ENCODE data around the gene ZNF341.
"Not testable (repeated sequence)": the region's sequence is repeated elsewhere in the genome, so short reads cannot be mapped to it uniquely, and the experiment has no call there.

The ZNF341 gene

GRCh38 chr20:33753143-33753542, 21.3 kb downstream of the ZNF341 start:
- ATAC-seq (ENCODE audit: insufficient read depth, low read depth) (no peak), DNase-seq (no peak)
- TF ChIP-seq EZH2 (IDR thresholded peaks at IDR 0.05; ENCODE audit: borderline replicate concordance, low read depth, low read length, severe bottlenecking) = no peak
- no peak for TF ChIP-seq CTCF (IDR thresholded peaks at IDR 0.05; ENCODE audit: borderline replicate concordance, extremely low read depth, low read length, poor library complexity, severe bottlenecking)
- Histone ChIP-seq H4K20me1 (ENCODE audit: insufficient read depth, low read length) (no peaks in the 10 kb centered on the region), H3K4me3 (ENCODE audit: low read depth in 1 of 2, low read length in 2 of 2) (no peak overlapping the region), H3K4me1 (ENCODE audit: insufficient read depth, low read length) (peaks cover 12% of the 10 kb centered on the region), H3K27me3 (ENCODE audit: insufficient read depth, low read length, poor library complexity) (no peaks in the 10 kb centered on the region), H3K4me2 (ENCODE audit: insufficient read depth, low read length) (no peak overlapping the region), H3K36me3 (ENCODE audit: insufficient read depth, low read length) (peaks cover 16% of the 10 kb centered on the region), H3K79me2 (ENCODE audit: insufficient read depth, low read length) (no peaks in the 10 kb centered on the region), H3K27ac (ENCODE audit: low read length) (no peak overlapping the region), H3K9ac (ENCODE audit: low read depth, low read length) (no peak overlapping the region), H2AFZ (ENCODE audit: low read depth, low read length) (no peak overlapping the region), H3K9me3 (ENCODE audit: insufficient read depth, low read length, severe bottlenecking) (peaks cover 6% of the 10 kb centered on the region)

- ATAC-seq (ENCODE audit: insufficient read depth, low read depth) (no peak), DNase-seq (no peak)
- no peak overlapping the region for H3K27ac ChIP-seq (ENCODE audit: low read length)
These were observed 22.0 kb downstream of the ZNF341 start for GRCh38 chr20:33753763-33754162.

GRCh38 chr20:33755936-33756490, 24.2 kb downstream of the ZNF341 start:
- peaks cover 16% of the 10 kb centered on the region for H3K36me3 ChIP-seq (ENCODE audit: insufficient read depth, low read length)
- H3K9me3 ChIP-seq (ENCODE audit: insufficient read depth, low read length, severe bottlenecking); H3K79me2 ChIP-seq (ENCODE audit: insufficient read depth, low read length); H4K20me1 ChIP-seq (ENCODE audit: insufficient read depth, low read length); H3K27me3 ChIP-seq (ENCODE audit: insufficient read depth, low read length, poor library complexity); H3K4me3 ChIP-seq (ENCODE audit: low read depth in 1 of 2, low read length in 2 of 2): not testable (repeated sequence)
- H3K27ac ChIP-seq (ENCODE audit: low read length) = peak overlapping the region; percentile 83
- H3K4me2 ChIP-seq (ENCODE audit: insufficient read depth, low read length) = peak overlapping the region; percentile 41; the same call in 1 of the 2 replicates
- H2AFZ ChIP-seq (ENCODE audit: low read depth, low read length) = peak overlapping the region; percentile 88
- ATAC-seq (ENCODE audit: insufficient read depth, low read depth) (peak; percentile 97), DNase-seq (peak; percentile 74)
- peak overlapping the region; percentile 25; the same call in 1 of the 2 replicates for H3K9ac ChIP-seq (ENCODE audit: low read depth, low read length)
- peaks cover 12% of the 10 kb centered on the region for H3K4me1 ChIP-seq (ENCODE audit: insufficient read depth, low read length)

More at GRCh38 chr20:33753763-33754162, 22.0 kb downstream of the ZNF341 start:
- no peak overlapping the region for H2AFZ ChIP-seq (ENCODE audit: low read depth, low read length)
- H3K4me3 ChIP-seq (ENCODE audit: low read depth in 1 of 2, low read length in 2 of 2) = no peak overlapping the region
- H3K4me1 ChIP-seq (ENCODE audit: insufficient read depth, low read length) = peaks cover 12% of the 10 kb centered on the region
- H4K20me1 ChIP-seq (ENCODE audit: insufficient read depth, low read length) = no peaks in the 10 kb centered on the region
- H3K4me2 ChIP-seq (ENCODE audit: insufficient read depth, low read length) = no peak overlapping the region
- no peak overlapping the region for H3K9ac ChIP-seq (ENCODE audit: low read depth, low read length)
- TF ChIP-seq CTCF (IDR thresholded peaks at IDR 0.05; ENCODE audit: borderline replicate concordance, extremely low read depth, low read length, poor library complexity, severe bottlenecking) (no peak), EZH2 (IDR thresholded peaks at IDR 0.05; ENCODE audit: borderline replicate concordance, low read depth, low read length, severe bottlenecking) (no peak)
- no peaks in the 10 kb centered on the region for H3K27me3 ChIP-seq (ENCODE audit: insufficient read depth, low read length, poor library complexity)
- peaks cover 16% of the 10 kb centered on the region for H3K36me3 ChIP-seq (ENCODE audit: insufficient read depth, low read length)
- peaks cover 6% of the 10 kb centered on the region for H3K9me3 ChIP-seq (ENCODE audit: insufficient read depth, low read length, severe bottlenecking)
- H3K79me2 ChIP-seq (ENCODE audit: insufficient read depth, low read length) = no peaks in the 10 kb centered on the region

- TF ChIP-seq EZH2 (IDR thresholded peaks at IDR 0.05; ENCODE audit: borderline replicate concordance, low read depth, low read length, severe bottlenecking) (no peak), CTCF (IDR thresholded peaks at IDR 0.05; ENCODE audit: borderline replicate concordance, extremely low read depth, low read length, poor library complexity, severe bottlenecking) (no peak)
- Histone ChIP-seq H3K4me3 (ENCODE audit: low read depth in 1 of 2, low read length in 2 of 2) (no peak overlapping the region), H3K9ac (ENCODE audit: low read depth, low read length) (no peak overlapping the region), H3K27me3 (ENCODE audit: insufficient read depth, low read length, poor library complexity) (no peaks in the 10 kb centered on the region), H4K20me1 (ENCODE audit: insufficient read depth, low read length) (no peaks in the 10 kb centered on the region), H2AFZ (ENCODE audit: low read depth, low read length) (peak overlapping the region; percentile 88; the same call in 1 of the 2 replicates), H3K79me2 (ENCODE audit: insufficient read depth, low read length) (no peaks in the 10 kb centered on the region), H3K4me1 (ENCODE audit: insufficient read depth, low read length) (peaks cover 12% of the 10 kb centered on the region), H3K36me3 (ENCODE audit: insufficient read depth, low read length) (peaks cover 16% of the 10 kb centered on the region), H3K9me3 (ENCODE audit: insufficient read depth, low read length, severe bottlenecking) (peaks cover 6% of the 10 kb centered on the region), H3K27ac (ENCODE audit: low read length) (no peak overlapping the region; the same call in 1 of the 2 replicates), H3K4me2 (ENCODE audit: insufficient read depth, low read length) (no peak overlapping the region)
- DNase-seq = no peak
- no peak for ATAC-seq (ENCODE audit: insufficient read depth, low read depth)
These were observed 25.2 kb downstream of the ZNF341 start for GRCh38 chr20:33757046-33757445.

Measured in DND-41 (cell line).